OCI-LY7 (cell line): ENCODE data around the gene CDC42BPG.

Experiments
- CTCF ChIP-seq: fragments of 200-600 bp; sonication (generic); conservative IDR thresholded peaks from 2 replicates; pipeline ENCODE4 v1.5.1; 2014; ENCODE audit warnings: mild to moderate bottlenecking, antibody characterized with exemption, low read length, moderate library complexity, mixed read lengths
- EZH2phosphoT487 ChIP-seq: fragments of 200-600 bp; sonication (generic); IDR thresholded peaks from 2 replicates; pipeline ENCODE4 v1.6.1; 2018; ENCODE audit warnings: low read depth, borderline replicate concordance, mild to moderate bottlenecking, mixed run types, antibody characterized with exemption, low read length, moderate library complexity, mixed read lengths

GRCh38 chr11:64892838-64893193 is 48.4 kb upstream of the CDC42BPG start:
- TF ChIP-seq CTCF (no peak), EZH2phosphoT487 (no peak)
